Body of pancreas (tissue), 4 donors: ENCODE measurements around the gene CFAP61.

Experiments
- CTCF ChIP-seq, 7 experiments: fragments of 450-650 bp in 4 of 7; fragments of 200-600 bp in 3 of 7; sonication (generic) in 3 of 7; IDR thresholded peaks; one replicate each; pipeline ENCODE4 v1.5.1; 2016 to 2019; ENCODE audit warnings: antibody characterized with exemption in 7 of 7
- POLR2A ChIP-seq, 3 donors: fragments of 450-650 bp; IDR thresholded peaks; one replicate each; pipeline ENCODE4 v1.6.1; 2016; ENCODE audit warnings: antibody characterized with exemption in 3 of 3, mild to moderate bottlenecking in 2 of 3

GRCh38 chr20:20065361-20065760 lies 13.0 kb downstream of the CFAP61 start:
- TF ChIP-seq CTCF (IDR thresholded peaks at IDR 0.05) (no peak), POLR2A (IDR thresholded peaks at IDR 0.05) (no peak)
